Hindlimb muscle (tissue), 1 donor: ENCODE data around the gene TTLL10. TPM values are rescaled to one million over a fixed set of nuclear protein-coding genes. Genes with fewer than 3 reads are reported as not detected.

Experiments used
- DNase-seq: peaks from one replicate; pipeline ENCODE4 v3.0.0-alpha.2; 2013
- polyA plus RNA-seq: library from polyadenylated mRNA; unstranded; fragments of 120-200 nt; gene quantifications from one replicate; pipeline ENCODE4 v1.2.1, GENCODE V29; 2013; ENCODE audit not compliant: insufficient read length

TTLL10 gene
- polyA plus RNA-seq, 1 donor: 0.25 TPM

DNA sequence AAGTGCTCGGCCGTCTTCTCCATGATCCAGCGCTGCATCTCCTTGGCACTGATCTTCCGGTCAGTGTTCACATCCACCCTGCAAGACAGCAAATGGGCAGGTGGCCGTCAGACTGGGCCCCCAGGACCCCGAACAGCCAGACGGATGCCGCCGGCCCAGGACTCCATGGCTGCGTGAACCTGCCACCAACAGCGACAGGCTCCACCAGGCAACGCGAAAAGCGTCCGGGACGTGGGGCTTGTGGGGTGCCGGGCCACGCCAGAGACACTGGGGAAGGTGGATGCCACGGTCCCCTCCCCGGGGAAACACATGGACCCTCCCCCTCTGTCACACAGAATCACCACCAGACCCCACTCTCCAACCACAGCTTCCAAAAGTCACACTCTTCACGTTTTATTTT is 50.2 kb downstream of the TTLL10 start:
- no peak for DNase-seq

DNA sequence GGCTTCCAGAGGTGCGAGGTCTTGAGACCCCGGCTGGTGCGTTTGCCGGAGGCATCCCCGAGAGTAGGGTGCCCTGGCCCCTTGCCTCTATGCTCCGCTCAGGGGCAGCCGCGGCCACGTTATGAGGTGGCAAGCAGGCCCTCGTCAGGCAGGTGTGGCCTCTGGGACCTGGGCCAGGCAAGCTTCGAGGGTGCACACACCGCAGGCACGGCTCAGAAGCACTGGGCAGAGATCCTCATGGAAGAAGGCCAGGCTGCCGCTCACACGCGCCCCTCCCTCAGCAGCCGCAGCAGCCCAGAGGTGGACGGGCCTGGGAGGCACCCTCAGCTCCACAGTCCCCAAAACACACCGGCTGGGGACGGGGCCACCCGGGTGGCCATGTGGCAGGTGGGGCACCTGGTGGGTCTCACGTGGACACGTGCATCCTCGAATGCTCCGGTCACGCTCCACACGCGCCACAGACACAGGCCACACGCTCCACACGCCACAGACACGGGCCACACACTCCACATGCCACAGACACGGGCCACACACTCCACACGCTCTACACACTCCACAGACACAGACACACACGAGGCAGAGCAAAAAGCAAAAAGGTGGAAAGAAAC is 51.7 kb downstream of the TTLL10 start:
- no peak for DNase-seq

DNA sequence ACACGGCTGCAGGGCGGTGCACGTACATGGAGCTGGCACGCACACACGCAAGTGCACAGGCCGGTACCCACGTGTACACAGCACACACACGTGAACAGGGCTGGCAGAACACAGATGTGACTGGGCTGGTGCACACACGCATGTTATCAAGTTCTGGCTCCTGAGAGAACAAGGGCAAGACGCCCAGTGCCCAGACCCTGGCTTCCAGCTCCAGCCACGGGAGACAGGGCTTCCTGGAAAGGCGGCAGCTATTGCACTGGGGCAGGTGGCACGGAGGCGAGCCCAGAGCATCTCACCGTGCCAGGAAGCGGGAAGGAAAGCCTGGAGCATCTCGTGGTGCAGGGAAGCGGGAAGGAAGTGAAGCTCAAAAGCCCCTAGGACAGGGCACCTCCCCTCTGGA is 52.2 kb downstream of the TTLL10 start:
- no peak for DNase-seq

DNA sequence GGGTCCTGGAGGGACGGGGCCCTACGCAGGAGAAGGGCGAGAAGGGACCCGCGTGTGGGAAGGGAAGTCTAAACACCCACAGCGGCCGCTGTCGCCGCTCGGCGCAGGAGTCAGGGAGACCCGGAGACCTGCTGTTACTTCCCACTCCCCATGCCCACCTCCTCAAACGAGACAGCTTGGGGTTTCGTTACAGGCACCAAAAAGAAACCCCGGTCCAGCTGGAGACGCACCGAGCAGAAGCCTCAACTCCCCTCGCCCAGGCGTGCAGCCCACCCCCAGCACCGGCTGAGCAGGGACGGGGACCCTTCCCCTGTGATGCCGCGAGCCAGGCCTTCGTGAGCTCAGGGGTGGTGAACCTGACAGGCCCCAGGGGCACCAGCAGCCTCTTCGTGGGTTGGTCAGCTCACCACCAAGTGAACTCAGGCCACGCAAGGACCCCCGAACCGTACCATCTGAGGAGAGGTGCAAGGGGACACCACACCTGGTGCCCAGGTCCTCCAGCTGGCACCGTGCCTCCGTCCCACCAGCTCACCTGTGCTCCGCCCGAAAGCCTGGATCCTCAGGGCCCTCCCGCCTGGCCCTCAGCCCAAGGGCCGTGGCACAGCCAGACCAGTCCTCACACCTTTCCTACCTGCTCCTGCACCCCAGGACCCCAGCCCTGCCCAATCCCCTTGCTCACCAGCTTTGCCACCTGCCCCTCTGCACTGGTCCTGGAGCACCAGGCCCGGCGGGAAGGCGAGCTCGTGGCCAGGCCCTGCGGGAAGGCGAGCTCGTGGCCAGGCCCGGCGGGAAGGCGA is 53.1 kb downstream of the TTLL10 start:
- no peak for DNase-seq

DNA sequence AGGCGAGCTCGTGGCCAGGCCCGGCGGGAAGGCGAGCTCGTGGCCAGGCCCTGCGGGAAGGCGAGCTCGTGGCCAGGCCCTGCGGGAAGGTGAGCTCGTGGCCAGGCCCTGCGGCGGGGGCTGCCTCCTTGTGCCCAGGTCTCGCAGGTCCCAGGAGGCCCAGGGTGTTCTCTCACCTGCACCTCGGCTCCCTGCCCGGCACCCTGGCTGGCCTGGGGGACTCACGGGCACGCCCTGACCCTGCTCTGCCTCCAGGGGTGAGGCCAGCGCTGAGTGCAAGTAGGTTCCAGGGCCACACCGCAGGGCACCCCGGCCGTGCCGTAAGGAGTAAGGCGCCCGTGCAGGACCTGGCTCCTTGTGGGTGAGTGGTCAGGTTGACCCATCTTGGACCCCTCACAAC is 53.7 kb downstream of the TTLL10 start:
- DNase-seq: no peak

DNA sequence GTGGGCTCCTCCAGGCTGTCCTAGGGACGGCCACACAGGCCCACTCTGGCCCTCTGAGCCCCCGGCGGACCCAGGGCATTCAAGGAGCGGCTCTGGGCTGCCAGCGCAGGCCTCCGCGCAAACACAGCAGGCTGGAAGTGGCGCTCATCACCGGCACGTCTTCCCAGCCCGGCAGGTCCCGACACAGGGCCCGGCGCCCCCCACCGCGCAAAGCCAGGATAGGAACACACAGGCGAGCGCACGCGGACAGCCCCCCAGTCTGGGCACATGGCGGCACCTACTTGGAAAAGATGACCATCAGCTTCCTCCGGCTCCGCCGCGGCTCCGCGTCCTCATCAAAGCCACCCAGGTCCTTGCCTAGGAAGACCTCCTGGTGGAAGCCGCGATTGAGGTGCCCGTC is 54.5 kb downstream of the TTLL10 start:
- DNase-seq: no peak

DNA sequence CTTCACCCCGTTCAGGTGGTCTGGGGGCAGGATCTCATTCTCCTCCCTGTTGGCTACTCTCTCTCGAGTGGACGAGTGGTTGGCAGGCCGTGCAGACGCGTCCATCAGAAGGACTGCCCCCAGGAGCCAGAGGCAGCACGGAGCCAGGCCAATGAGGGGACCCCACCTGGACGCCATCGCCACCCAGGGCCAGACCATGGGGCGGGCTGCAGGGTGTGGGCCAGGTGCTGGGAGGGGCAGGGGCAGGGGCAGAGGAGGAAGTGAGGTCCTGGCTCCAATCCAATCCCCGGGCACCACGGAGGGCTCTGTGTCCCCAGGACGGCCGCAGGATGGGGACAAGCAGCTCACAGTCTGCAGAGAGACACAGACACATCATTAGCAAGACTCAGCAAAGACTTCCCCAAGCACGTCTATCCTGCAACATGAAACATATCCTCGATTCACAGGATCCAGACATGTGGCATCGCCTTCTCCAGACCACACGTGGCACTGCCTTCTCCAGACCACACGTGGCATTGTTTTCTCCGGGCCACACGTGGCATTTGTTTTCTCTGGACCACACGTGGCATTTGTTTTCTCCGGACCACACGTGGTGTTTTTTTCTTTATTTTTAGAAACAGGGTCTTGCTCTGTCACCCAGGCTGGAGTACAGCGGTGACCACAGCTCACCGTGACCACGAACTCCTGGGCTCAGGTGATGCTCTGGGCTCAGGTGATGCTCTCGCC is 55.1 kb downstream of the TTLL10 start:
- no peak for DNase-seq

DNA sequence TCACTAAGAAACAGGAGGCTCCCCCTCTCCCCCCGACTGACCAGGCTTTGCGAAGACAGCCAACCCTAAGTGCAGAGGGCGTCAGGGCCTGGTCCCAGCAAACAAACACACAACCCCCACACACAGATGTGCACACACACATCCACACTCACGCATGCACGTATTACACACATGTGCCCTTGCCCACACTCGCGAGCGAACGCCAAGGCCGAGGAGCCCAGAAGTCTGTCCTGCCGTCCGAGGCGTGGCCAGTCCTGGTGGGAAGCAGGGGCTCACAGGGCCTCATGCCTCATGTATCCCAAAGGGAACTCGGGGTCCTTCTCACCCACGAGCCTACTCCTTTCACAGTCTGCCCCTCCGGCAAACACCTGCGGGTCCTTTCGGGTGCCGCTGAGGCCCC is 56.1 kb downstream of the TTLL10 start:
- DNase-seq: no peak

DNA sequence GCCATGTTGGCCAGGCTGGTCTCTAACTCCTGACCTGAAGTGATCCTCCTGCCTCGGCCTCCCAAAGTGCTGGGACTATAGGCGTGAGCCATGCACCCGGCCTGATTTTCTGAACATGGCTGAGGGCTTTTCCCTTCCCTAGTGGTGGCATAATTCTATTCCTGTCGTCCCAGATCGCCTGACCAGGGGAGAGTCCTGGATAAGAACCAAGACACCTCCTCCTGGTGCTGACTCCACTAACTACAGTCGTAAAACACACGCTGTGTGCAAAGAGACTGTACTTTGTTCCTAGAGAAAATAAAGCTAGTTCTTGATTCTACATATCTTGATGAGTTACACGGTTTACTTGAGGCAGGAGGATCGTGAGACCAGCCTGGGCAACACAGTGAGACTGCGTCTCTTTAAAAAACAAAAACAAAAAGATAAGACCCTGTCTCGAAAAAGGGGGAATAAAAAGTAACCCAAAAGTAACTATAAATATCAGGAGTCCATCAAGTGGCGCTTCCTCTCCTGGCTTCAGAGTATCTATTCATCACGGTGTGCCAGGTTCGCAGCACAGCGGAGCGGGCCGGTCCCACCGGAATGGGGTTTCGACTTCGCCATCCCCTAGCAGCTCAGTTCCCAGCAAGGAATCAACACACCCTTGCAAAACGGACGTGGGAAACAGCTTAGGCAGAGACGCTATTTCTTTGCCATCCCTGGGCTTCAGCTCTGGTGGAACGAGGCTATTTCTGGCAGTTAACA is 57.1 kb downstream of the TTLL10 start:
- DNase-seq: no peak

DNA sequence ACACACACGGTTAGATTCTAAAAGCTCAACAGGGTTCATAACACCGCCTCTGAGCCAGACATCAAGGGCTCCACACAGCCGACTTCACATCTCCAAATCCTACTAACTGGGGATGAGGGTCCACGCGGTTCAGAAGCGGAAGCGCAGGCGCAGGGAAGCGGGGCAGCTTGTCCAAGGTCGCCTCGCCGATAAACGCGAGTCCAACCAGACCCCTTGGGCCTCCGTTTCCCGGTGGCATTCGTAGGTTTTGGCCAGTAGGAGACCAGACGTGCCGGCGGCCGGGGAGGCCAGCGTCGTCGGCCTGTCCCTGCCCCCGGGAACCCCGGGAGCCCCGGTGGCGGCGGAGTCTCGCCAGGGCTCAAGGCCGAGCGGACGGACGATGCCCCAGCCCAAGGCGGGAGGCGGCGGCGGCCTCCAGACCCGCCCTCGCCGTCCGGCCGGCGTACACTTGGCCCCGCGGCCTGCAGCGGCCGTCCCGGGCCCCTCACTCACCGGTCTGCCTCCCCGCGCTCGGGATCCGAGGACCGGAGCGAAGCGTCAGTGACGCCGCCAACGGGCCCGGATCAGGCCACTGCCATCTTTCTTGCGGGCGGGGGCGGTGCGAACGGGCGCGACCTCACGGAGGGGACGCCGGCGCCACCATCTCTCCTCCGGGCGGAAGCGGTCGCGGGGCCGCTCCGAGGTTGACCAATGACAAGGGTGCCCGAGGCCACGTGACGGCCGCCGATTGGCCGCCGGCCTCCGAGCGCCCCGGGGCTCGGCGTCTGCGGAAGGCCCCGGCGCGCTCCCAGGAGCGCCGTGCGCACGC is 57.9 kb downstream of the TTLL10 start, which contains the start of gene SDF4:
TSS of gene SDF4 (minus strand) at position 602 of the 808 bp plus-strand sequence. CDS start 3,229 bp downstream, outside the sequence.
- peak; percentile 98 for DNase-seq

DNA sequence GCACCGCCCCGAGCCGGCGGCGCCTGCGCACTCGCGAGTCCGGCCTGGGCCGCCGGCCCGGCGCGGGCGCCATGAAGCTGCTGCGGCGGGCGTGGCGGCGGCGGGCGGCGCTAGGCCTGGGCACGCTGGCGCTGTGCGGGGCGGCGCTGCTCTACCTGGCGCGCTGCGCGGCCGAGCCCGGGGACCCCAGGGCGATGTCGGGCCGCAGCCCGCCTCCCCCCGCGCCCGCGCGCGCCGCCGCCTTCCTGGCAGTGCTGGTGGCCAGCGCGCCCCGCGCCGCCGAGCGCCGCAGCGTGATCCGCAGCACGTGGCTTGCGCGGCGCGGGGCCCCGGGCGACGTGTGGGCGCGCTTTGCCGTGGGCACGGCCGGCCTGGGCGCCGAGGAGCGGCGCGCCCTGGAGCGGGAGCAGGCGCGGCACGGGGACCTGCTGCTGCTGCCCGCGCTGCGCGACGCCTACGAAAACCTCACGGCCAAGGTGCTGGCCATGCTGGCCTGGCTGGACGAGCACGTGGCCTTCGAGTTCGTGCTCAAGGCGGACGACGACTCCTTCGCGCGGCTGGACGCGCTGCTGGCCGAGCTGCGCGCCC is 58.6 kb downstream of the TTLL10 start, which contains the start of gene B3GALT6:
TSS of gene B3GALT6 (plus strand) at position 30 of the 588 bp plus-strand sequence. CDS start at position 72, 42 bp downstream.
- no peak for DNase-seq

DNA sequence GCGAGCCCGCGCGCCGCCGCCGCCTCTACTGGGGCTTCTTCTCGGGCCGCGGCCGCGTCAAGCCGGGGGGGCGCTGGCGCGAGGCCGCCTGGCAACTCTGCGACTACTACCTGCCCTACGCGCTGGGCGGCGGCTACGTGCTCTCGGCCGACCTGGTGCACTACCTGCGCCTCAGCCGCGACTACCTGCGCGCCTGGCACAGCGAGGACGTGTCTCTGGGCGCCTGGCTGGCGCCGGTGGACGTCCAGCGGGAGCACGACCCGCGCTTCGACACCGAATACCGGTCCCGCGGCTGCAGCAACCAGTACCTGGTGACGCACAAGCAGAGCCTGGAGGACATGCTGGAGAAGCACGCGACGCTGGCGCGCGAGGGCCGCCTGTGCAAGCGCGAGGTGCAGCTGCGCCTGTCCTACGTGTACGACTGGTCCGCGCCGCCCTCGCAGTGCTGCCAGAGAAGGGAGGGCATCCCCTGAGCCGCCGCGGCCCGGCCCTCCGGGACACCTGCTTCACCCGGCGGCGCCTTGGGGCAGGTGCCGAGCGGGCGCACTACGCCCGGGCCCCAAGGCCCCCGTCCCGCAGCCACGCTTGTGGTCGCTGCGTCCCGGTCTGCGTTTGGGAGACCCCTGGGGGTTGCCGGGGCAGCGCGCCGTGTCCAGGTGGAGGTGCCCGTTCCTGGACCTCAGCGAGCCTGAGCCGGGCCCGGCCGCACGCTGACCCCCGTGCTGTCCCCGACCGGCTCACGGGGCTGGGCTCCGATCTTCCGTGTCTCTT is 59.3 kb downstream of the TTLL10 start:
- DNase-seq: no peak

DNA sequence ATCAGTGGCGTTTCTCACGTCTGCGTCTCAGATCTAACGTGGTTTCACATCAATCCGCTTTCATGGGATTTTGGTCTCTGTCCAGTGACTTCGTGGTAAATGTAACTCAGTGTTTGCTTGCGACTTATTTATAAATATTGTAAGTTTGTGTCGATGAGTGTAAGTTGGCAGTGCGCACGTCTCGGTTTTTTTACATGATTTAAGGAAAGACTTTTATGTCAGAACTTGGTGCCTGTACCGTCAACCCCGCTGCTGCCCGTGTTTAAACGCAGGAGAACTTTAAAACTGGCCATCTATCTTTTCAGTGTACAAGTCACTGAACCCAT is 59.9 kb downstream of the TTLL10 start:
- DNase-seq: no peak

DNA sequence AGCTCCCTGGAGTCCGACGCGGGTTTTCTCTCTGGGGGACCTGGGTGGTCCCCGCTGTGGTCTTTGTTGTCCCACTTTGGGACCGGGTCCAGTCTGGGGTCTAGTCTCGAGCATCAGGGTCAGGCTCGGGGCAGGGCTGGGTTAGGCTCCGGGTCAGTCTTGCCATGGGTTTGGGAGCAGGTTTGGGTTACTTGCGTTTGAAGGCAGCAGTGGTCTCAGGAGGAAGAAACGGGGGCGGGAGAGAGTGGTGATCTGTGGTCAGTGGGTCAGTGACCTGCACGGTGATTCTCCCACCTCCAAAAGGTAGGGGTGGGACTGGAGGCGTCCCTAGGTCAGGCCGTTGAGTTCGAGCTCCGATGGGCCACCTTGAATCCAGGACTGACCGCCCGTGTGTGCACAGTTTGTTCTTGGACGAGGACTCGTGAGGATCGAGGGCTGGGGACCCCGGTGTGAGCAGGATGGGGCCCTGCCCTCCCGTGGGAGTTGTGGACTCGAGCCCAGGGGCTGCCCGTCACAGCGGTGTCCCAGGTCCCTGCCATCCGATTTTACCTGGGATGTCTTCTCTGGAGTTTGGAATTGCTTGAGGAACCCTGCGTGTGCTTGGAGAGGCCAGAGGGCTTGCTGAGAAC is 60.6 kb downstream of the TTLL10 start:
- DNase-seq: no peak

DNA sequence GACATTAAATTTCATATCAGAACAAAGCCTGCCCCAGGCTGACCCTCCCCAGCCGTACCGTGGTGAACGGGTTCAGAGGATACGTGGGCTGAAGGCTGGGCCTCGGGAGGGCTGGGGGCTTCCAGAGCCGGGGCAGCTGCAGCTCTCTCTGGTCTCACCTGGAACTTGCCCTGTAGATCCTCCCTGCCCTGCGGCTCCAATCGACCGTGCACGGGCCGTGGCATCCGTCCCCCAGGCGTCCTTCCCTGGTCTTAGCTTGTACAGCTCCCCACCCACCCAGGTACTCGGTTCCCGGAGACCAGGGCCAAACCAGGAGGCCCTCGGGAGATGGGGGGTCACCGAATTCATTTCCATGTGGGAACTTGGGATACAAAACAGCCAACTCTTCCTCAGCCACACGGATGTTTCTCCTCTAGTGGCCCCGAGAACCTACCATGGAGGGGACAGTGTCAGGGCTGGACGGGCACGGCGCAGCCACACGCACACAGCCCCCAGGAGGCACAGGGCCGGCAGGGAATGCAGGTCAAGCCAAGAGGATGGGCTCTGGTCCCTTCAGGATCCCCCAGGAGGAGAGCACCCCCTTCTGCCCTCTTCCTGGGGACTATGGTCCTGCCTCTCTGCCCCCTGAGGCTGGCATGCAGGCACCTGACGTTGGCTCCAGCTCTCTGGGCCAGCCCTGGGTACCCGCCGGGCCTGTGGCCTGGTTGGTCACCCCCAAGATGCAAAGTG is 61.5 kb downstream of the TTLL10 start:
- DNase-seq: no peak

DNA sequence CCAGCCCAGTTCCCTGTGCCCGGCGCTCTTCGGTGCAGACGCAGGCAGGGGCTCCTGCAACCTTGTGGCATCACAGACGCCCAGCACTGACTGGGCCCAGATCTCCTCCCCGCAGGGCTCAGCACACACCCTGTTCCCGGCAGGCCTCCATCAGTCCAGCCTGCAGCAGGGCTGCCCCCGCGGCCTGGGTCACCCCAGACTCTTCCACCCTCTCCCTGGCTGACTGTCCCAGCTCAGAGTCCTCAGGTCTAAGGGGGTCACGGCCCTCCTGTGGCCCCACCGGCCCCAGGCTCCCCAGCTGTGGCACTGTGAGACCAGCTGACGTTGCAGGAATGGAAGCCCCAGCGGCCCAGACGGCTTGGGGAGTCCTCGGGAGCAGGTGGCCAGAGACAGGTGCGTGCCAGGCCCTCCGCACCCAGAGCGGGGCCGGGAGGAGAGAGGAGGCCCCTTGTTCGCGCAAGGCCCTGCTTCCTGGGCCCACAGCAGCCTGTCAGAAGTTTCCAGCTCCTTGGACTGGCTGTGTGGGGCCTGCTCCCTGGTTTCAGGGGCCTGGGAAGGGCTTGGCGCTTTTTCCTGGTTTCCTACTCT is 62.6 kb downstream of the TTLL10 start:
- DNase-seq: no peak

DNA sequence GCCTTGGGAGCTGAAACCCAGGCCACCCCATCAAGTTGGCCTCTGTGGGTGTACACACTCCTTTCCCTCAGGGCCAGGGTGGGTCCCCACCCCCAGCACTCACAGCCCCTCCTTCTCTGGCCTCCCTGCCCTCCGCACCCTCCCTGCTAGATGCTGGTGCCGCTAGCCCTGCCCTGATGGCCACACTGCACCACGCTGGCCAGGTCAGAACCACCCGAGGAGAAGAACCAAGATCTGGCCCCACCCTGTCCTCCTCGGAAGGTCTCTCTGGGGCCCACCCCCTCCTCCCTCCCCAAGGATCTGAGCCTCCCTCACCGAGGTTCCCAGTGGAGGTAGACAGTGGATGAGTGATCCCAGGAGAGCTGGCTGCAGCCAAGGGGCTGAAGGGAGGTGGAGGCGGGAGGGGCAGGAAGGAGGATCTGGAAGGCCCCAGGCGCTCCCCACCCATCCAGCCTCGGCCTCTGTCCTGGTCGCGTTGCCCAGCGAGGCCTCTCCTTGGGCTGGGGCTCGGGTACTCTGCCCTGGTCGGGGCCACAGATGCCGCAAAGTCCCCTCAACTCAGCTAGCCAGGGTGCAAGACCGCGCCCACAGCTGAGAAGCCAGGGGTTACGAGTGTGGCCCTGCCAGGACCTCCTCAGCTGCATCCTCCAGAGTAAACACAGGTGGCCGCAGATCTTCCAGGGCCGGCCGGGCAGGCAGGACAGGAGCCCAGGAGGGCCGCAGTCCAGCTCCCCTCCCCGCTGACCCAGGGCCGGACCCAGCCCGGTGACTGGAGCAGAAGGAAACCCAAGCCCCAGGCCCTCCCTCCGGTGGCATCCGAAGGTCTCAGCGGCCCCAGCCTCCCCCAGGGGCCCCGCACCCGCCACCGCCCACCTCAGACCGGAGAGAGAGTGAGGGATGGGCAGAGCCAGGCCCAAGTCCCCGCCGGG is 63.5 kb downstream of the TTLL10 start:
- no peak for DNase-seq
